Middle frontal gyrus (tissue), 1 donor: ENCODE measurements around the gene FHIT.

Source experiments
- DNase-seq: peaks from one replicate; pipeline ENCODE4 v3.0.0-alpha.2; 2015; ENCODE audit warnings: low spot score; ENCODE audit errors: extremely low spot score

Gene FHIT

DNA sequence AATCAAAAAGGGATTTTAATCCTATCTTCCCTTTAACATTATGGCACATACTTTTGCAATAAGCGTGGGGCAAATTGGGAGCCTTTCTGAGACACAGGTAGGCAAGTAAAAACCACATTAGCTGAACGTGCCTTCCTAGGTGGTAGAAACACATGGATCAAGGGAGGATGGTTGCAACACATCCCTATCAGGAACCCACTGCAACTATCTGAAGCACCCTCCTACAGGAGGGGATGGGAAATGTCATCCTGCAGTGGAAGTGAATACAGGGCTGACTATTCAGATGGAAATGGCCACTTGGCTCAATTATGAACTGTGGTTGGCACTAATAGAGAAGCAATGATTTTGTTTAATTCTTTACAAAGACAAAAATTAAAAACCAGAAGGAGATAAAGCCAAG, 826.3 kb downstream of the FHIT start:
- no peak for DNase-seq

DNA sequence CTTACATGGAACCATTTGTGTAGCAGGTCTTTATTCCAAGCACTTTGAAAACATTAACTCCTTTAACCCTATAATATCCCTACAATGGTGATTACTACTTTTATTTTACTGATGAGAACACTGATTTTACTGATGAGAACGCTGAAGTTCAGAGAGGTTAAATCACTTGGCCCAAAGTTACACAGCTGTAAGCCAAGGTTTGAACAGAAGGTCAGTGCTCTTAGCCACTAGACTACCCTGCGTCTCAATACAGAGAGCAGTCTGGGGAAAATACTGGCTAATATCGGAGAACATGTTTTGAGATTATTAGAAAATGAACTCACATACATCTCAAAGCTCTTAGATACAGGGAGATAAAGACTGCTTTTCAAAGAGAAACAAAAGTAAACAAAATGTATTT, 827.2 kb downstream of the FHIT start:
- no peak for DNase-seq

- DNase-seq: no peak
These were observed 827.7 kb downstream of the FHIT start for GRCh38 chr3:60423556-60423955.

DNA sequence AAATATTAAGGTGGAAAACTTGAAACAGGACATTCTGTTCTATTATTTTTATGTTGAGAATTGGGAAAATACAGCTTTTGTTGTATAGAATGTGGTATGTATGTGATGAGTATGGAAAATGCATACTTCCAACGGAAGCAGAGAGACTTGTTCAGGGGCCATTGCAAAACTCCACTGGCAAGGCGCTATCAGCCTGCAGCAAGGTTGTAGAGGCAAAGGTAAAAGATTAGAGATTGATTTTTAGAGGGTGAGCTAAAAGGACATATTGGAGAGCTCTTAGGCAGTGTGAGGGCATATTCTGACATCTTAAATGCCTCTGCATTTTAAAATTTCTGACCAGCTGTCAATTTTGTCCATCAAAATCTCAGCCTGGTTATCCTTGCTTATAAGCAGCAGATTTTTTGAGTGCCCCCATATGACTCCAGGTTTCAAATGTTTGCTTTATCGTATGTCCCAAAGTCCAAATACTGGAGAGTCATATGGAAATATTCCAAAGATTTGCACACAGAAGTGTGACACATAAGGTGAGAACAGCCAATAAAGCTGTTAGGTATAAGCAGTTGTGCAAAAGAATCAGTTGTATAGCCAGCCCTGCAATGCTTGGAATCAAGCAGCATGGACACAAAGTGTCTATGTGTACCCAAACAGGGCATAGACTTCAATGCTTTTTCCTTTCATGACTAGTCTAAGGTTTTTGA, 829.4 kb downstream of the FHIT start:
- no peak for DNase-seq

DNA sequence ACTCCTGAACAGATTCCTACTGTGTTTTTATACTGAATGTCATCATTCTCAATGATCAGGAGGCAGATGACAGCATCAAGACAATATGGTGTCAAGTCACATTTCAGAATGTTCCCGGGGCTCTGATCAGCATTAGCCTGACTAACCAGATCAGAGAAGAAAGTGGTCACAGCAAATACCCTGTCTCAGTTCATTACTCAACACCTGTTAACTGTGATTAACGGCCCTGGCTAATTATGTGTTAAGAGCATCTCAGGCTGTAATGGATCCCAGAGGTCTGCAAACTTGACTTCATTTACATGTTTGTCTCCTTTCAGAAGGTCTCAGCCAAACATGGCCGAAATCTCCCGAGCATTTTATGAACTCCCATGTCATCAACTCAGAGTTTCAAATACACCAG, 833.7 kb downstream of the FHIT start:
- DNase-seq: no peak

DNA sequence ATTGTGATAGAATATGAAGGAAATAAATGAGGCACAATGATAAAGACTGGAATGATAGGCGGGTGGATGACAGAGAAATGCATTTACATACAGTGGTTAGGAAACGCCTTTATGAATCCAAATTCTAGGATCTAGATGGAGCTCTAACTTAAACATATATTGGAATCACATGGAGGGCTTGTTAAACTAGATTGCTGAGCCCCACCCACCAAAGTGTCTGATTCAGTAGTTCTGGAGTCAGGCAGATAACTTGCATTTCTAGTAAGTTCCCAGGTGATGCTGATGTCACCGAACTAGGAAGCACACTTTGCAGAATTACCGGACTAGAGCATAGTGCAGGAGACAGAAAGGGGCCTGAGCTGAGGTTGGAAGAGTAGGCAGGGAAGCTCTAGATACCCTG, 837.2 kb downstream of the FHIT start:
- DNase-seq: no peak

- no peak for DNase-seq
These were observed 837.7 kb downstream of the FHIT start for GRCh38 chr3:60413551-60413950.

DNA sequence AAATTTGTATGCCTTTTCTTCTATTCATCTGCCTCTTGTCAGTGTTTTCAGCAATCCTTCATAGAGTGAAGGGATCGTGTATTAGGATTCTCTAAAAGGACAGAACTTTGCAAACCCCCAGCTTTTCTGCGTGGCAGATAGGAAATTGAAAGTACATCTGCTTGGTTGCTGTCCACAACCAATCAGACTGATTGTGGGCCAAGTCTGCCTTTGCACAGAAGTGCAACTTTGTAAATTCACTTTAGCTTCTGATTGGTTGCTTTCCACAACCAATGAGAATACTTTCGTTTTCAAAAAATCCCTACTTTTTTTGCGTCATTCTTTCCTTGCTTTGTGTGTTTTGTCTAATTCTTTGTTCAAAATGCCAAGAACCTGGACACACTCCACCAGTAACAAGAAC, 847.4 kb downstream of the FHIT start:
- no peak for DNase-seq

DNA sequence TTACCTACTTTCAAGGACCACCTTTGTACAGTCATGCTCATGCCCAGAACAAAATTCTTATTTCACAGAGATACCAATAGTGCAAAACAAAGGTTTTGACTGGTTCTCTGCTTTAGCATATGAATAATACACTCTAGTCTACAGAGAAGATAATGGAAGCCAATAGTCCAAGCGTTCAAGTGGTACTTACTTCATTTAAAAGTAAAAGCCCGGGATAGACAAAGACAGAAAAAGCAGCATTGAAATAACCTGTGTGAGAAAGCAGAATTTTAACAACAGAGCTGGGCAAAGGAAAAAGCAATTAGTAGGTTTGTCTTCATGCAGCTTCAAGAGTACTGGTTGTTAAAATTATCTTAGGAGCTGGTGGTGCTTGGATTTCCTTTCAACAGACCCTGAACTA, 848.3 kb downstream of the FHIT start:
- no peak for DNase-seq

GRCh38 chr3:60399861-60400845, 851.1 kb downstream of the FHIT start:
- no peak for DNase-seq

- no peak for DNase-seq
These were observed 852.0 kb downstream of the FHIT start for GRCh38 chr3:60399292-60399691.

DNA sequence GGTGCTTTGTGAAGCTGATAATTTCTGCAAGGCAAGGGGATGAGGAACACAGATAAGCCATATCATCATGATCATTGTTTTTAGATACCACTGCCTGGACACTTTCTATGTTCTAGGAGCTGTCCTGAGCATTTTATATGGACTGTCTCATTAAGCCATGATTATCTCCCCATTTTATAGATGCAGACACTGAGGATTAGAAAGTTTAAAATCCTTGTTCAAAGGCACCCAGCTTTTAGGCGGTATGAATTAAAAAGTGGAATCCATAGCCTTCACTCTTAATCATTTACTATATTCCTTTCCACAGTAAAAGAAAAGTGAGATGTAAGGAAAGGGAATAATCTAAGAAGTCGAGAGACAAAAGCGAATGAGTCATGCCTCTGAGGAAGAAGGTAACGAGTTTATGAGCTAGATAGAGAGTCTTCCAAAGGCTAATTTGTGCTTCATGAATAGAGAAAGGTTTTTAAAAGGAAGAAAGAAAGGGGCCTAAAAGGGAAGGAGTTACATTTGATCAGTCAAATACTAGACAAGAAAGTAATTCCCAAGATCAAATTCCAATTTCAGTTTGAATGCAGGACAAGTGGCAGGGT, 856.0 kb downstream of the FHIT start:
- DNase-seq: no peak

GRCh38 chr3:60393946-60394345, 857.3 kb downstream of the FHIT start:
- no peak for DNase-seq

DNA sequence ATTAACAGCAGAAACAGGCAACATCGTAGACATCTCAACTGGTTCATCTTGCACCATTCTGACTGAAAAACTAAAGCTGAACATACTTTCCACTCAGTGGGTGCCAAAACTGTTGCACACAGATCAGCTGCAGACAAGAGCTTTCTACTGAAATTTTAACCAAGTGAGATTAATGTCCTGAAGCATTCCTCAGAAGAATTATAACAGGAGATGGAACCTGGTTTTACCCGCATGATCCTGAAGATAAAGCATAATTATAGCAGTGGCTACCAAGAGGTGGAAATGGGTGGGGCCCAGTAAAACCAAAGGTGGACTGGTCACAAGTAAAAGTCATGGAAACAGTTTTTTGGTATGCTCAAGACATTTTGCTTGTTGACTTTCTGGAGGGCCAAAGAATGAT, 858.8 kb downstream of the FHIT start:
- DNase-seq: no peak

DNA sequence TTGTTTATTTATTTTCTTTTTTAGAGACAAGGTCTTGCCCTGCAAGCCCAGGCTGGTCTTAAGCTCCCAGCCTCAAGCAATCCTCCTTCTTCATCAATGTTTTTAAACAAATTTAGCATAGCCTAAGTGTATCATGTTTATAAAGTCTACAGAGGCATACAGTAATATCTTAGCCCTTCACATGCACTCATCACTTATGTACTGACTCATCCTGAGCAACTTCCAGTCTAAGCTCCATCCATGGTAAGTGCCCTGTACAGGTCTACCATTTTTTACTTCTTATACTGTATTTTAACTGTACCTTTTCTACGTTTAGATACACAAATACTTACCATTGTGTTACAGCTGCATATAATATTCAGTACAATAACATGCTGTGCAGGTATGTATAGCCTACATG, 860.0 kb downstream of the FHIT start:
- DNase-seq: no peak

- no peak for DNase-seq
These were observed 862.5 kb downstream of the FHIT start for GRCh38 chr3:60388731-60389130.

GRCh38 chr3:60386306-60386705, 864.9 kb downstream of the FHIT start:
- no peak for DNase-seq

GRCh38 chr3:60384341-60384740, 866.9 kb downstream of the FHIT start:
- no peak for DNase-seq

GRCh38 chr3:60383345-60383744, 867.9 kb downstream of the FHIT start:
- no peak for DNase-seq

DNA sequence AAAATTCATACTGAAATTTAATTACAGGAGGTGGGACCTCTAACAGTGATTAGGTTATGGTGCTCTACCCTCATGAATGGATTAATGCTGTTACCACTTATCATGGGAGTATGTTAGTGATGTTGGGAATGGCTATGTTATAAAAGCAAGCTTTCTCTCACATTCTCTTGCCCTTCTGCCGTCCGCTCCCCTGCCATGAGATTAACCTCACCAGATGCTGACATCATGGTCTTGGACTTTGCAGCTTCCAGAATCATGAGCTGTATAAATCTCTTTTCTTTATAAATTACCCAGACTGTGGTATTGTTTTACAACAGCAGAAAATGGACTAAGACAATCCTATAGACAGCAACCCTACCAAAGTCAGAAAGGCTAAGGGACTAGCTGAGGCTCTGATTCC, 884.8 kb downstream of the FHIT start:
- DNase-seq: no peak

DNA sequence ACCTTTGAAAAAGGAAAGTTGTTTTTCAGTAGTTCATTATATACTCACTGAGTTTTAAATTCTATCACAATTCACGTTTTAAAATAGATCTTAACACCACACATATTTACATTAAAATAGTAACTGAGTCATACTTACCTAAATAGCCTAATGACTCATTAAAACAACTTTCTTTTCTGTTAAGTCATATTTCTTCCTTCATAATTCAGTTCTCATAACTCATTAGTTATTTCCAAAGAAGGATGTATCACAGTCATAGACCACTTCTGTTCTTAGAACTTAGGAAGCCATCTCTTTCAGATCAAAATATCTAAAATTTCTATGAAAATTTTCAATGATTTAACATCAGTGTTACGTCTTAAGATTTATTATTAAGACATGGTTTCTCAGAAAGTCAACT, 885.9 kb downstream of the FHIT start:
- no peak for DNase-seq

- no peak for DNase-seq
These were observed 886.8 kb downstream of the FHIT start for GRCh38 chr3:60364475-60364874.
